Progenitor cell of endocrine pancreas (in vitro differentiated cells): ENCODE results near the gene DGKB. TPM values are rescaled to one million over a fixed set of nuclear protein-coding genes. Genes with fewer than 3 reads are reported as not detected.

Experiments used
- DNase-seq: peaks from one replicate; pipeline ENCODE4 v3.0.0; 2021; ENCODE audit warnings: low spot score; ENCODE audit not compliant: unreplicated experiment
- H3K27ac Mint-ChIP-seq: 2 replicates; pipeline ENCODE4 v1.8.0; 2021; ENCODE audit warnings: mild to moderate bottlenecking, moderate library complexity, mixed read lengths
- H3K27me3 Mint-ChIP-seq: 2 replicates; pipeline ENCODE4 v1.8.0; 2021; ENCODE audit warnings: mixed read lengths
- H3K36me3 Mint-ChIP-seq: 2 replicates; pipeline ENCODE4 v1.8.0; 2022; ENCODE audit warnings: mixed read lengths; ENCODE audit not compliant: insufficient read depth
- H3K4me1 Mint-ChIP-seq: 2 replicates; pipeline ENCODE4 v1.8.0; 2021; ENCODE audit warnings: low read depth, mixed read lengths
- H3K4me3 Mint-ChIP-seq: 2 replicates; pipeline ENCODE4 v1.8.0; 2021; ENCODE audit warnings: low read depth, mild to moderate bottlenecking, moderate library complexity, mixed read lengths
- H3K9me3 Mint-ChIP-seq: 2 replicates; pipeline ENCODE4 v1.8.0; 2021; ENCODE audit warnings: low read depth, mixed read lengths
- CTCF ChIP-seq: fragments of 200-600 bp; sonication (generic); IDR thresholded peaks from one replicate; pipeline ENCODE4 v1.5.0; 2021; ENCODE audit warnings: antibody characterized with exemption, mild to moderate bottlenecking; ENCODE audit not compliant: unreplicated experiment
- total RNA-seq: library from RNA; stranded (reverse); gene quantifications from 2 replicates; pipeline ENCODE4 v1.2.1, GENCODE V29; 2021

Gene DGKB
- total RNA-seq, 1 donor from 2014 or later = 0.74 TPM

- H3K9me3 Mint-ChIP-seq = no peaks in the 10 kb centered on the region
- DNase-seq = no peak
- no peak overlapping the region for H3K27ac Mint-ChIP-seq
- no peaks in the 10 kb centered on the region for H3K4me1 Mint-ChIP-seq
- H3K27me3 Mint-ChIP-seq = peaks cover 4% of the 10 kb centered on the region
- H3K36me3 Mint-ChIP-seq = no peaks in the 10 kb centered on the region
- H3K4me3 Mint-ChIP-seq = no peak overlapping the region
- no peak for TF ChIP-seq CTCF
Measured at GRCh38 chr7:14892961-14893360, 9.6 kb downstream of the DGKB start.

- TF ChIP-seq CTCF = no peak
- Mint-ChIP-seq H3K27me3 (peaks cover 2% of the 10 kb centered on the region), H3K36me3 (no peaks in the 10 kb centered on the region), H3K4me1 (no peaks in the 10 kb centered on the region), H3K27ac (no peak overlapping the region), H3K9me3 (no peaks in the 10 kb centered on the region), H3K4me3 (no peak overlapping the region)
- DNase-seq = no peak
Measured at GRCh38 chr7:14891289-14891688, 11.3 kb downstream of the DGKB start.

- Mint-ChIP-seq H3K4me1 (no peaks in the 10 kb centered on the region), H3K27me3 (no peaks in the 10 kb centered on the region)
- no peak for DNase-seq
Measured at GRCh38 chr7:14888962-14889361, 13.6 kb downstream of the DGKB start.

GRCh38 chr7:14886533-14886932 lies 16.0 kb downstream of the DGKB start:
- Mint-ChIP-seq H3K27me3 (no peaks in the 10 kb centered on the region), H3K36me3 (no peaks in the 10 kb centered on the region), H3K27ac (no peak overlapping the region), H3K4me3 (no peak overlapping the region), H3K4me1 (no peaks in the 10 kb centered on the region), H3K9me3 (no peaks in the 10 kb centered on the region)
- no peak for DNase-seq
- no peak for TF ChIP-seq CTCF

More at GRCh38 chr7:14888962-14889361, 13.6 kb downstream of the DGKB start:
- Mint-ChIP-seq H3K4me3 (no peak overlapping the region), H3K27ac (no peak overlapping the region), H3K9me3 (no peaks in the 10 kb centered on the region), H3K36me3 (no peaks in the 10 kb centered on the region)
- no peak for TF ChIP-seq CTCF

- Mint-ChIP-seq H3K9me3 (no peaks in the 10 kb centered on the region), H3K4me1 (no peaks in the 10 kb centered on the region), H3K36me3 (no peaks in the 10 kb centered on the region), H3K4me3 (no peak overlapping the region), H3K27me3 (no peaks in the 10 kb centered on the region), H3K27ac (no peak overlapping the region)
- TF ChIP-seq CTCF = no peak
- DNase-seq = no peak
Measured at GRCh38 chr7:14875941-14876587, 26.5 kb downstream of the DGKB start.
